A673 (cell line): ENCODE measurements around the gene TSPEAR.

Experiments
- CTCF ChIP-seq: fragments of 300-800, 200-600 bp; sonication (generic); conservative IDR thresholded peaks from 2 replicates; pipeline ENCODE4 v1.5.1; 2017; ENCODE audit warnings: low read depth, mild to moderate bottlenecking, antibody characterized with exemption, low read length, moderate library complexity, mixed read lengths
- EZH2 ChIP-seq: fragments of 200-600 bp; sonication (generic); IDR thresholded peaks from 2 replicates; pipeline ENCODE4 v1.6.1; 2017; ENCODE audit warnings: borderline replicate concordance, low read depth, mild to moderate bottlenecking, mixed read lengths, antibody characterized with exemption, low read length; ENCODE audit not compliant: poor library complexity, severe bottlenecking

GRCh38 chr21:44575307-44576024 lies 135.9 kb downstream of the TSPEAR start:
- TF ChIP-seq CTCF: no peak
- no peak for TF ChIP-seq EZH2
